Astrocyte of the spinal cord (primary cell): ENCODE data around the gene DCLK3.

Experiments used
- DNase-seq: peaks from one replicate; pipeline ENCODE4 v3.0.0; 2011; ENCODE audit warnings: low read depth, low spot score
- H3K4me3 ChIP-seq: 2 replicates; pipeline ENCODE4 v1.5.1; 2011; ENCODE audit warnings: low read depth, mild to moderate bottlenecking, low read length, moderate library complexity
- CTCF ChIP-seq: IDR thresholded peaks from 2 replicates; pipeline ENCODE4 v1.5.1; 2012; ENCODE audit warnings: low read depth, mild to moderate bottlenecking, low read length, inconsistent platforms
- in situ Hi-C: cut with HindIII; loops from 2 replicates; pipeline ENCODE4 v1.10.0; 2017; ENCODE audit warnings: low sequenced_read_pairs

DCLK3 gene, protein sequence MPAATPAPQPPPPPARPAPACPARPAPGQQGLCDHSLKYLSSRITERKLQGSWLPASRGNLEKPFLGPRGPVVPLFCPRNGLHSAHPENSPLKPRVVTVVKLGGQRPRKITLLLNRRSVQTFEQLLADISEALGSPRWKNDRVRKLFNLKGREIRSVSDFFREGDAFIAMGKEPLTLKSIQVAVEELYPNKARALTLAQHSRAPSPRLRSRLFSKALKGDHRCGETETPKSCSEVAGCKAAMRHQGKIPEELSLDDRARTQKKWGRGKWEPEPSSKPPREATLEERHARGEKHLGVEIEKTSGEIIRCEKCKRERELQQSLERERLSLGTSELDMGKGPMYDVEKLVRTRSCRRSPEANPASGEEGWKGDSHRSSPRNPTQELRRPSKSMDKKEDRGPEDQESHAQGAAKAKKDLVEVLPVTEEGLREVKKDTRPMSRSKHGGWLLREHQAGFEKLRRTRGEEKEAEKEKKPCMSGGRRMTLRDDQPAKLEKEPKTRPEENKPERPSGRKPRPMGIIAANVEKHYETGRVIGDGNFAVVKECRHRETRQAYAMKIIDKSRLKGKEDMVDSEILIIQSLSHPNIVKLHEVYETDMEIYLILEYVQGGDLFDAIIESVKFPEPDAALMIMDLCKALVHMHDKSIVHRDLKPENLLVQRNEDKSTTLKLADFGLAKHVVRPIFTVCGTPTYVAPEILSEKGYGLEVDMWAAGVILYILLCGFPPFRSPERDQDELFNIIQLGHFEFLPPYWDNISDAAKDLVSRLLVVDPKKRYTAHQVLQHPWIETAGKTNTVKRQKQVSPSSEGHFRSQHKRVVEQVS

DNA sequence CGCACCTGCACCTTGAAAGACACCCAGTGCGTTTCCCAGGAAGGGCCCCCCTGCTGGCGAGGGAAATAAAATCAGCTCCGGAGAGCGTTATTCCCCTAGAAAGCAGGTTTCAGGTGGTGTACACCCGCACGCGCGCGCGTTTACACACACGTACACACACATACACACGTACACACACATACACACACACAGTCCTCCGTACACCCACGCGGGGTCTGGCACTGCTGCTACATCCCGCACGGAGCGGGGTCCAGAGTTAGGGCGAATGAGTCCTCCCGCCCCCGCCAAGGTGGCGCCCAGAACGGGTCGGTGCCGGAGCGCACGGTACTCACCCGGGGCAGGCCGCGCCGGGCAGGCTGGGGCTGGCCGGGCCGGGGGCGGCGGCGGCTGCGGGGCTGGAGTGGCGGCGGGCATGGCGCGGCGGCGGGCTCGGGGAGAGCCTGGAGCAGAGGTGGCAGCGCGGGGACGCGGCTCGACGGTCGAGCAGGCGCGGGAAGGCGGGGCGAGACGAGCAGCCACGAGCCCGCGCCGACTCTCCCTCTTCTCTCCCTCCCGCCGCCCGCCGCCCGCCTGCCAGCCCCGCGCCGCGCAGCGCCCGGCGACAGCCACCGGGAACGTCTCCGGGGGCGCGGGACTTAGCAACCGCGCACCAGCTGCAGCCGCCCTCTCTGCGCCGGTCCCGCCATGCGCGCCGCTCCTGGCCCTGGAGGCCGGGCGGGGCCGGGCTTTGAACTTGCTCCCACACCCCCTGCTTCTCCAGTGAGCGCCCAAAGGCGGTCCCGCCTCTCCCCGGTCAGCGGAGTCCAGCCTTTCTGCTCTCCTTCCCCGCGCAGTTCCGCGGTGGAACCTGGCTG is at the start of gene DCLK3:
Gene DCLK3 (minus strand): TSS at position 704 of the 854 bp plus-strand sequence. CDS start 290 bp downstream, at position 414.
- no peak for DNase-seq
- no peak within 1 kb of the TSS for H3K4me3 ChIP-seq
- in situ Hi-C loops, result no loop called here
- no peak for TF ChIP-seq CTCF

DNA sequence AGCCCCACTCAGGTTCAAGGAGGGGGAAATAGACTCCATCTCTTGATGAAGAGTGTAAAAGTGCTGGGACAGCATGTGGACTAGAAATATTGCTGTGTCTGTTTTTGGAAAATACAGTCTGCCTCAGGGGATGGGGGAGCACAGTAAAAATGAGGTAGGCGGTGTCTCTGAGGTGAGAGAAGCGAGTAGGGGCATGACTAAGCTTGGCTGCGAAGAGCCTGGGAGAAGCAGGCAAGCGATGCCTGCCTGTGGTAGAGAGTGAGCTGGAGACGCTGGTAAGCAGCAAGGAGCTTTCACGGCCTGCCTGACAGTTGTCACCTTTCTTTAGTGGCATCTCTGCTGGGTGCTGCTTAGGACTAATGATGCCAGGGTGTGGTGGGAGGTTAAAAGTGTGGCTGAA is 49.0 kb upstream of the DCLK3 start:
- in situ Hi-C loops, result no loop called here
- DNase-seq, result no peak
- no peak for TF ChIP-seq CTCF
- no peak overlapping the region for H3K4me3 ChIP-seq

DNA sequence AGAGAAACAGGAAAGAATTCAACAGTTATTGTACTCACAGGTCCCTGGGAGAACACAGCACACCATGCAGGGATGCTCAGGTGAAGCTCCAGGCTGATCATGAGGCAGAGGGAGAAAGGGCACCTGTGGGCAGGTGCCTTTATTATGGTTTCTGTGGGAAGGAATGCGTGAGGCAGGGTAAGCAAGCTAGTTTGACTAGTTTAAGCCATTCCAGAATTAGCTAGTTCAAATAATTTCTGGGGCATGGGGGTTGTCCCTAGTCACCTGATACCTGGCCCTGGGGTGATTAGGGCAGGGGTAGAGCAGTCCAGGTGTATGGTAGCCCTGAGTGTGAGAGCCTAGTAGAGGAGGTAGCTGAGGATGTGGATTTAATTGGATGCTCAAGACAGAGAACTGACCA is 47.9 kb upstream of the DCLK3 start:
- in situ Hi-C loops, result no loop called here
- TF ChIP-seq CTCF, result no peak
- no peak overlapping the region for H3K4me3 ChIP-seq
- DNase-seq, result no peak

DNA sequence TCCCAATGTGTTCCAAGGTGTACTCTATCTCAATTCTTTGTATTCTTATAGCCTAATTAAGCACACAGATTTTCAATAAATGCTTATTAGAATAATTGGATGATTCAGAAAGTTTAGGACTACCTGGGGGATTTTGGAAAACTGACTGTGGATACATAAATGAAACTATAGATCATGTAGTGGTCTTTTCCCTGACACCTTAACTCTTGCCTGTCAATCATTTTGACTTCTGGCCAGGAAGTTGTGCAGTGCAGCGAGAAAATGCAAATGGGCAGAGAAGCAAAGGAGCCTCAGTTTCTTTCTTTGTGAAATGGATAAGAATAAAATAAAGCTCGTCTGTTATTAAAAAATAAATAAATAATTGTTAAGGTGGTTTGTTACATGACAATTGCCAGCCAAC is 47.4 kb upstream of the DCLK3 start:
- TF ChIP-seq CTCF, result no peak
- in situ Hi-C loops, result no loop called here
- no peak for DNase-seq
- no peak overlapping the region for H3K4me3 ChIP-seq

- in situ Hi-C loops, result no loop called here
- DNase-seq, result no peak
These were observed 40.1 kb upstream of the DCLK3 start for GRCh38 chr3:36804295-36805055.

More at GRCh38 chr3:36804295-36805055, 40.1 kb upstream of the DCLK3 start:
- no peak overlapping the region for H3K4me3 ChIP-seq
- TF ChIP-seq CTCF, result no peak
